ENCODE results near the gene ITGB3.
"Not testable (repeated sequence)": the region's sequence is repeated elsewhere in the genome, so short reads cannot be mapped to it uniquely, and the experiment has no call there.

ITGB3 gene

GRCh38 chr17:47250855-47251254 lies 2.8 kb upstream of the ITGB3 start:
- DNase-seq = no peak

- no peak for DNase-seq
Measured at GRCh38 chr17:47251421-47251940, 2.1 kb upstream of the ITGB3 start.

DNA sequence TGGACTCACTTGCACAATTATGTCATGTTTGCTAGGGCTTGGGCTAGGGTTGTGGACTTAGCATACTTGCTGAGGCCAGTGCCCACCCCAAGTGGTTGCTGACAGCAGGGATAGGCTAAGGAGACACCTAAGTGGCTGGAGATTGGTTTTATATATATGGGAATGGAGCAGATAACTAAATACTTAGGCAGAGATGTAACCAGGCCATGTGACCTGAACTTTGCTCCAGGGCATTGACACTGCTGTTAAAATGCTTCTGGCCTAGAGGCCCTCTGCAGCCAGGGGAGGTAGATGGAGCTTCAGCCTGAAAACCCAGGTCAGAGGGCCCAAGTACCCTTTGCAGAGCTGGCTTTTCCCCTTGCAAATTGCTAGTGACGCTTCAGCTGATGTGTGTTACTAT lies 1.4 kb upstream of the ITGB3 start:
- no peak for DNase-seq

GRCh38 chr17:47252766-47253512 lies 688 bp upstream of the ITGB3 start:
- DNase-seq = no peak

- DNase-seq = no peak
Measured at GRCh38 chr17:47254403-47254943, 846 bp downstream of the ITGB3 start.

- DNase-seq = no peak
Measured at GRCh38 chr17:47257651-47258339, 4.2 kb downstream of the ITGB3 start.

- DNase-seq = no peak
Measured at GRCh38 chr17:47262586-47262985, 9.0 kb downstream of the ITGB3 start.

- no peak for DNase-seq
Measured at GRCh38 chr17:47264166-47264565, 10.5 kb downstream of the ITGB3 start.

GRCh38 chr17:47265983-47266541 lies 12.4 kb downstream of the ITGB3 start:
- DNase-seq = no peak

DNA sequence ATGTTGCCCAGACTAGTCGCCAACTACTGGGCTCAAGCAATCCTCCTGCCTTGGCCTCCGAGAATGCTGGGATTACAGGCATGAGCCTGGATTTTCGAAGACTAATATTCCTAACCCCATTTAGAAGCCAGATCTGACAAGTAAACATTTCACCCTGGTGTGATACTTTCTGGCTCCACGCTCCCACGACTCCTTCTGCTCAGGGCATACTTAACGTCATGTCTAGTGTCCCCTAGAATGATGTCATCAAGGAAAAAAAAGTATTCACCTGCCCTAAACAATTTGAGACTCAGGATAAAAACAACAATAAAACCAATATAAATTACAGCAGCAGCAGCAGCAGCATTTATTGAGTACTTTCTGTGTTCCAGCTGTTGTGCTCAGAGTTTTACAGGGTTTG lies 13.2 kb downstream of the ITGB3 start:
- no peak for DNase-seq

DNA sequence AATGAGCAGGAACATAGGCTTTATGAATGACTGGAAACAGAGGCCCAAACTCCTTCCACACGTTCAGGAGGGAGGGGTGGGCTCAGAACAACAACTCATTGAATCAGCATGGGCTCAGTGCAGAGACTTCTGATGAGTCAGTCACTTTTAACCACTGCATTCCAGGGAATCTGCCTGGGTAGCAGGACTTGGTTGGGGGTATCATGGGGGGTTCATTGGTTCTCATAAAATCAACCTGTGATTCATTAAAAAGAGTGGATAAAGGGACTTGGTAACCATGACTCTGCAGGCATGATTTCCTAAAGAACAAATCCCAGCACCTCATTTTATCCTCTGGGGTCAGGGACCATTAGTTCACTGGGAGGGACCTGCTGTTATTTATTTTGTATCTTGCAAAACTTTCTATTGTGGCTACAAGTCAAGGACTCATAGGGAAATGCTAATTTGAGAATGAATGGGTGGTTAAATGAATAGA lies 13.8 kb downstream of the ITGB3 start:
- no peak for DNase-seq

GRCh38 chr17:47268964-47269363 lies 15.3 kb downstream of the ITGB3 start:
- not testable (repeated sequence) for DNase-seq

DNA sequence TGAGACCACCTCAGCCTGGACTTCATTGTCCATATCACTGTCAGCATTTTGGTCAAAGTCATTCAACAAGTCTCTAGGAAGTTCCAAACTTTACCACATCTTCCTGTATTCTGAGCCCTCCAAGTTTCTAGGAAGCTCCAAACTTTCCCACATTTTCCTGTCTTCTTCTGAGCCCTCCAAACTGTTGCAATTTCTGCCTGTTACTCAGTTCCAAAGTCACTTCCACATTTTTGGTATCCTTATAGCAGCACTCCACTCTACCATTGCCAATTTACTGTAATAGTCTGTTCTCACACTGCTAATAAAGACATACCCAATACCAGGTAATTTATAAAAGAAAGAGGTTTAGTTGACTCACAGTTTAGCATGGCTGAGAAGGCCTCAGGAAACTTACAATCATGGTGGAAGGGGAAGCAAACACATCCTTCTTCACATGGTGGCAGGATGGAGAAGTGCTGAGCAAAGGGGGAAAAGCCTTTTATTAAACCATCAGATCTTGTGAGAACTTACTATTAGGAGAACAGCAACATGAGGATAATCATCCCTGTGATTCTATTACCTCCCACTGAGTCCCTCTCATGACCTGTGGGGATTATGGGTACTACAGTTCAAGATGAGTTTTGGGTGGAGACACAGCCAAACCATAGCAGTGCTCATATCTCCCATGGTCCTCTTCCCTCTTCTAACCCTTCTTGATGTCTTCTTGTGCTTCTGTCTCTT lies 16.1 kb downstream of the ITGB3 start:
- DNase-seq = not testable (repeated sequence)

DNA sequence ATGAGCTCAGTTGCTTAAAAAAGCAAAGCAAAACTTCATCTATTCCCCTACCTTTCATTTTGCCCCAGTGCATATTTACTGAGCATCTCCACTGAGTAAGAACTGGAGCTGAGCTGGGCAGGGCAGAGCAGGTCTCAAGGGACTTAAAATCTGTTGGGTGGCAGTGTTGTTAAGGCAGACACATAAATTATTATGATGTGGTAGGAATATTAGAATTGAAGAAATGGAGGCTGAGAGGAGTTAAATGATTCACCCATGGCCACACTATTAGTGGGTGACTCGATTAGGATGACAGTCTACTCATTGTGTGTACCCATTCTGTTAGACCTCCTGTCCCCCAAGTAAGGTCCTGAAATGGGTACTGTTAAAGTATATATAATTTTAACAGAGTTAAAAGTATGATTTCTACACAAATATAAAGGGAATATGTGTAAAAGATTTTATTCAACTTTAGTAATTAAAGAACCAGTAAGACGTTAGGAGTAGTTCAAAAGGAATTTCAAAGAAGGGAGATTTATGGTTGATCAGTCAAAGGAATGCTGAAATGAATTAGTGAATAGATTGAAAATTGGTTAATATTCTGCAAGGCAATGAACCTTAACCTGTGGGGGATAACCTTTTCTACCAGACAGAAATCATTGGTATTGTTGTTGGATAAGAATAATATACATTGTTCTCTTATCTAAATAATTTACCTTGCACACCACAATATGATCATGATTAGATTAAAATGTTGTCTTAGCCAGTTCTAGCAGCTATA lies 17.5 kb downstream of the ITGB3 start:
- DNase-seq = no peak

DNA sequence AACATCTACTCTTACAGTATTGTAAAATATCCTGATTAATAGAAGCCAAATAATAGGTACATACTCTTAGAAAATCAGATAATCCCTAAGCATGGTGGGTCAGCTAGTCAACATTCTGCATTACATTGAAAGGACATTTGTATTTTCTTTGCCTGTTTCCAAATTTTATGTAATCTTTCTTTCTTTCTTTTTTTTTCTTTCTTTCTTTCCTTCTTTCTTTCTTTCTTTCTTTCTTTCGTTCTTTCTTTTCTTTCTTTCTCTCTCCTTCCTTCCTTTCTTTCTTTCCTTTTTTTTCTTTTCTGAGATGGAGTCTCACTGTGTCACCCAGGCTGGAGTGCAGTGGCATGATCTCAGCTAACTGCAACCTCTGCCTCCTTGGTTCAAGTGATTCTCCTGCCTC lies 18.9 kb downstream of the ITGB3 start:
- no peak for DNase-seq

DNA sequence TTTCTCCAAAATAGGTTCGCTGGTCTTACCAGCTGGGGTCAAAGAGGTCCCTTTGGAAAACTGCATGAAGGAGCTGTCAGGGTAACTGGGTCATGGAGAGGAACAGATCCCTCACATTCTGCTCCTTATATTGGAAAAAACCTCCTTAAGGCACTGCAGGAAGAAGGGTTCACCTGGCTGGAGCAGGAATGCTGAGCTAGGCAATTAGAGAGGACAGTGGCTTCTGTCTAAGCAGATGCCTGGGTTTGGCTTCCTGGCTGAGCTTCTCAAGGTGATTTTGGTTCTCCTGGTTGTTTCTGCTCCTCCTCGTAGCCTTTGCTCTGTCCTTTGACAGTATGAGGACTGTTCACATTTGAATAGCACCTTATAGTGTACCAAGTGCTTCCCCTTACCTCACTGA lies 19.6 kb downstream of the ITGB3 start:
- no peak for DNase-seq

- no peak for DNase-seq
Measured at GRCh38 chr17:47274319-47275069, 20.9 kb downstream of the ITGB3 start.

DNA sequence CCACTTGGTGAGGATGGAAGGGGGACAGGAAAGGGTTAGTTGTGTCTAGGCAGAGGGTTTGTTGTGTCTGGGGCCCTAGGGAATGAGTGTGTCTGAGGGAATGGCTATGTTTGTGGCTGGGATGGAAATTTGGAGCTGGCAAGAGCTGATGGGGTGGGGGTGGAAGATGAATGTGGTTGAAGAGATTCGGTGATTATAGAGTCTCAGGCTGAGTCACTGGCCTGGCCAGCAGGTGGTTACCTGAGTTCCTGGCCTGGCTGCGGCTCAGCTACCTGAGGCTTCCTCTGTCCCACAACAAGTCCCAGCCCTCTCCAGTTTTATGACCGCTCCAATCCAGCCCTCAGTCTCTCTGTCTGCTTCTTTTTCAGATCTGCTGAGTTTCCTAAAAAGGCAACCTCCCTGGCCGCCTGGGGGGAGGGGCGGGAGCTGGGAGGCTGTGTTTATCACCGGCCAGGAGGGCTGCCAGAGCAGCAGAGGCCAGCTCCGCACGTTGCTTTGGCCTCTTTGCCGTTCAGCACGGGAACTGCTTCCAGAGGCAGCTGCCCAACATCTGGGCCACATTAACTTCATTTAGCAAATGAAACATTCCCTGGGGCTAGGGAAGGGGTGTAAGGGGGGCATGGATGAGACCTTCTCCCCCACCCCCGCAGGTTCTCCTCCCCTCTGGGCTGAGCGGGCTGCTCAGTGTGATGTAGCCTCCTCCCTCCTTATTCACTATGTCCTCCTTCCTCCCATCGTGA lies 21.8 kb downstream of the ITGB3 start:
- no peak for DNase-seq

GRCh38 chr17:47276444-47276843 lies 22.8 kb downstream of the ITGB3 start:
- no peak for DNase-seq

DNA sequence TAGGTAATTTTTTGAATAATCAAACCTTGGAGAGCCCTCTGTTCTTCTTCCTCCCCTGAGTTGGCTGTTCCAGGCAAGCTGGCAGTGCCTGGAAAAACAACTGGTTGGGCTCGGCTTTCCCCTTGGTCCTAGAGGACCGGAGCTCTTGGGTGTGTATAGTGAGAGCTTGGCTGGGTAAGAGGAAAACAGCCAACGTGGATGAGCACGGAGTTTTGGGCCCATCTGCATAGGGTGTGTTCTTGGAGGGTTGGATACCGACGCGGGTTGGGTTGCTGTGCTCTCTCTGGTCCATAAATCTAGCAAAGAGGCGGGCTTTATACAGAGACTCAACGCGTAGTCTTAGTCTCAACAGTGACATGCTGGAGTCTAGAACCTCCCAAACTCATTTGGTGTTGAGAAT lies 23.2 kb downstream of the ITGB3 start:
- no peak for DNase-seq

GRCh38 chr17:47277921-47278320 lies 24.3 kb downstream of the ITGB3 start:
- no peak for DNase-seq

Measured in stimulated activated CD4-positive, alpha-beta T cell treated with anti-CD3 and anti-CD28 coated beads, Interleukin-2, amount 100 ng/mL, for 24 hours (primary cell).